Right lung (tissue), 5 donors: ENCODE measurements around the gene TOR1A. TPM values are rescaled to one million over a fixed set of nuclear protein-coding genes. Genes with fewer than 3 reads are reported as not detected.

Experiments
- DNase-seq, 2 donors: peaks; one replicate each; pipeline ENCODE4 v3.0.0-alpha.2; 2013
- polyA plus RNA-seq, 5 donors: library from polyadenylated mRNA; unstranded; fragments of 120-200 nt; gene quantifications; one replicate each; pipeline versions ENCODE4 v1.2.1 to v1.2.3, GENCODE V29; 2013; ENCODE audit warnings: inconsistent platforms in 1 of 5, low replicate concordance in 1 of 5; ENCODE audit not compliant: insufficient read length in 5 of 5, insufficient read depth in 1 of 5

TOR1A gene
- polyA plus RNA-seq, 5 donors = 38.1 to 44.4 (median 38.9) TPM

- no peak for DNase-seq
Measured at GRCh38 chr9:129857207-129857606, 33.3 kb upstream of the TOR1A start.

- DNase-seq = no peak
Measured at GRCh38 chr9:129854588-129855110, 30.7 kb upstream of the TOR1A start.

DNA sequence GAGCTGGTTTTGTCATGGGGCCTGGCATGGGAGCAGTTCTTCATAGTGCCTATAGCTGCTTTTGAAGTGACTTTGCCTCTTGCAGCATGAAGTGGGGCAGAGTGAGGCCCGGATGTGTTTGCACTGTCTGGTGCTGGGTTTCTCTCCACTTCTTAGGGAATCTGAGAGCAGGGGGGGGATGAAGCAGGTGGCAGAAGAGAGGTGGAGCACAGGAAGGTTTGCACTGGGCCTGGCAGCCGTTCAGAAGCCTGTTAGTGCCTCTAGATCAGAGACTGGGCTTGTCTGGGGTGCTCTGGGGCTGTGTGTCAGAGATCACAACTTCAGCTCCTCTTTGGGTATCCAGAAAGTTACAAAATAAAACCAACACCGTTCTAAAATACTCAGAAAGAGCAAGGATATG is 29.7 kb upstream of the TOR1A start:
- DNase-seq = no peak

GRCh38 chr9:129852579-129852978 is 28.6 kb upstream of the TOR1A start:
- DNase-seq = no peak

DNA sequence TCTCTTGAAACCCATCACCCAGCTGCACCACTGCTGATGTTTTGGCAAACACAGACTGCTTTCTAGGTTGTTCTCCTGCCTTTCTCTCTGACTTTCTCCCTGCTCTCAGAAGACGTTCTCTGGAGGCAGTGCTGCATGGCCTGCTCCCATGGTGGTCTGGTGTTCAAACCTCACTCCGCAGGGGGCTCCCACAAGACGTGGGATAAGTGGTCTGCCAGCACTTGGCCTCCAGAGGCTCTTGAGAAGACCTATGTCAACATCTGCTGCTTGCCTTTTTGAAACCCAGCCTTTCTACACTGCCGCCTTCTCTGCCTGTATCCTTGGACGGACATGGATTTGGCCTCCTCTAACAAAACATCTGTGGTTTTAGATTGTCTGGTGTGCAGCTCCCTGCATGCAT is 27.9 kb upstream of the TOR1A start:
- DNase-seq = no peak

DNA sequence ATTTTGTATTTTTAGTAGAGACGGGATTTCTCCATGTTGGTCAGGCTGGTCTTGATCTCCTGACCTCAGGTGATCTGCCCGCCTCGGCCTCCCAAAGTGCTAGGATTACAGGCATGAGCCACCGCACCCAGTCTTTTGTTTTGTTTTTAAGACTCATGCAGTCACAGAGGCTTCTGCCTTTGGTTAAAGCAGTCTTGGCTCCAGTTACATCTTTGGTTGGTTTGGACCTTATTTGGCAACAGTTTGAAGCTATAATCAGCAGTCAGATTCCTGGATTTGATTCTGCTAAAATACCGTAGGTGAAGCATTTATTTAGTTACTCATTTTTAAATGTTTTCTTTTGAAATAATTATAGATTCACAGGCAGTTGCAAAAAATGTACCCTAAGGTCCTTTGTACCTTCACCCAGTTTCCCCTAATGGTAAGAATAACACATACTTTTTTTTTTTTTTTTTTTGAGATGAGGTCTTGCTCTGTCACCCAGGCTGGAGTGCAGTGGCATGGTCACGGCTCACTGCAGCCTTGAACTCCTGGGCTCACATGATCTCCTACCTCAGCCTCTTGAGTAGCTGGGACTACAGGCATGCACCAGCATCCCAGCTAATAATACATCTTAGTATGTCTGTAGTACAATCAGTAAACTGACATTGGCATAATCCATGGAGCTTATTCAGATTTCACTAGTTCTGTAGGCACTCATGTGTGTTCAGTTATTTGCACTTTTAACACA is 27.1 kb upstream of the TOR1A start:
- no peak for DNase-seq

- DNase-seq = no peak
Measured at GRCh38 chr9:129849901-129850300, 26.0 kb upstream of the TOR1A start.

DNA sequence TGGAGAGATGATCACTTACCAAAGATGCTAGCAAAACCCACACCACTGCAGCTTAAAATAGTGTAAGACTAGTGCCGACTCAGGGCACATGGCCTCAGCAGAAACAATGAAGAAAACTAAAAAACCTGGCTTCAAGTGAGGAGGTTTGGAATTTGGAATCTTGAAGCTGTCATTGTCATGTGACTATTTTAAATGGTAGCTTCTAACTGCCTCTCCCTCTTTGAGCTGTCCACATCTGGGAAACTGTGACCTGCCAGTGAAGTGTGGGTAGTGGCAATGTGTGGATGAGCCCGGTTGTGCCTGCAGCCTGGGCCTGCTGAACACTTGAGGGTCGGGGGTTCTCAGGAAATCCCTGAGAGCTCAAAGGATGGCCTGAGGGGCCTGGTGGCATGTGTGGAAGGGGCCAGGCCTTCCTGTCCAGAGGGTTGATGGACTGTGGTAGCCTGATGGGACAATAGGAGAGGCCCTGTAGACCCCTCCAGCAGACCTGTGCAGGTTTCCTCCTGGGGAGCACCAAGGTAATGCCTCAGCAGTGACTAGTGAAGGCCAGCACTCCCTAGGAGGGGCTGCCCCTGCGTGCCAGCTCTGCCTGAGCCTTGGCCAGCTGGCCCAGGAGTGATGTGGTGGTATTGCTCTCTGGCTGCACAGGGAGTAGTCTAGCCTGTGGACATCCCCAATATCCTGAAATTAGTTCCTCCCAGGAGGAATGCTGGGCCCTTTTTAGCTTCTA is 24.9 kb upstream of the TOR1A start:
- no peak for DNase-seq

GRCh38 chr9:129845373-129845772 is 21.4 kb upstream of the TOR1A start:
- no peak for DNase-seq

DNA sequence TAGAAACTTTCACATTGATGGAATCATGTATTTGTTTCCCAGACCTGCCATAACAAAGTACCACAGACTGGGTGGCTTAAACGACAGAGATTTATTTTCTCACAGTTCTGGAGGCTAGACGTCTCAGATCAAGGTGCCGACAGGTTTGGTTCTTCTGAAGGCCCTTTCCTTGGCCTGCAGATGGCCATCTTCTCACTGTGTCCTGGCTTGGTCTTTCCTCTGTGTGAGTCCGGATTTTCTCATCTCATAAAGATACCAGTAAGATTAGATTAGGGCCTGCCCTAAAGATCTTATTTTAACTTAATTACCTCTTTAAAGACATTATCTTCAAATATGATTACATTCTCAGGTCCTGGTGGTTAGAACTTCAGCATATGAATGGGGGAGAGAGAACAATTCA is 17.1 kb upstream of the TOR1A start:
- DNase-seq = no peak

DNA sequence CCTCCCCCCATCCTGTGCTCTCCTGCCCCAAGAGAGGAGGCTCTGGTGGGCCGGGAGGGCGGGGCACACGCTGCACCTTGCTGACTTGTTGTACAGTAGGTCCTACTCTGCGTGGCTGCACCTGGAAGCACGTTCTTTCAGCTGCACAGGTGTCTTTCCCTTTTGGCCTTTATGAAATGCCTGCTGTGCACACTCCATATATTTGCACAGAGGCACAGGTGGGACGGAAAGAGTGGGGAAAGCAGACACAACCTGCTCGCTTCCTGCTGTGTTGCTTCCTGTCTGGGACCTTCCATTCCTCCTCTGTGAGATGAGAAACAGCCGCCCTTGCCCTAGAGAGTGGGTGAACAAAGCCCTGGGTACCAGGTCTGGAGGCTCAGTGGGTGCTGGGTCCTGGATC is 16.1 kb upstream of the TOR1A start:
- DNase-seq = no peak

DNA sequence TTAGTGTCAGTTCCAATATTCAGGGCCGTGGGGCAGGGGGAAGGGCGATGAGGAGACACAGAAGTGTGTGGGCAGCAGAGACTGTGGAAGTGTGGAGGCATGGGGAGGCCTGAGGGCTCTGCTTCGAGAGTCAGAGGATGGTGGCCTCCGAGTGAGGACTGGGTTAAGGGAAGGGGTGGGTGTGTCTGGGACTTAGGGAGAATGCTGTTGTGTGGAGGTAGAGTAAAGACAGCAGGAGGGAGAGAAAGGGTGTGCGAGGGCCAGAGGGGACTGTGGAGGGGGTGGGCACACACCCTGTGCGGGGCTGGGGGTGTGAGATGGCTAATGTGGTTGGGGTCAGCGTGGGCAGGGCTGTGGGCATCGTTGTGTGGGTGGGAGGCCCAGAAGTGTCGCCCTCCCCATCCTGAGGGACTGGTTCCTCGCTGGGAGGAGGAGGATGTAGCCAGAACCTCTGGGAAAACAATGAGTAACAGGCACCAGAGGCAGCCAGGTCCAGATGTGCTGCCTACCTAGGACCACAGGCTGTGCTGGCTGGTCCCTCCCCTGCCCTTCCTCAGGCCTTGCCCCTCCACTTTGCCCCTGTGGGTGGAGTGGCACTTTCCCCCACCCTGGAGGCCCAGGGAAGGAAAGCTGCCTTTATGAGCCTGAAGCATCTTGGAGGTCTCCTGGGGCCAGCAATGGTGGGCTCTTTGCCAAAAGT is 15.5 kb upstream of the TOR1A start:
- no peak for DNase-seq

DNA sequence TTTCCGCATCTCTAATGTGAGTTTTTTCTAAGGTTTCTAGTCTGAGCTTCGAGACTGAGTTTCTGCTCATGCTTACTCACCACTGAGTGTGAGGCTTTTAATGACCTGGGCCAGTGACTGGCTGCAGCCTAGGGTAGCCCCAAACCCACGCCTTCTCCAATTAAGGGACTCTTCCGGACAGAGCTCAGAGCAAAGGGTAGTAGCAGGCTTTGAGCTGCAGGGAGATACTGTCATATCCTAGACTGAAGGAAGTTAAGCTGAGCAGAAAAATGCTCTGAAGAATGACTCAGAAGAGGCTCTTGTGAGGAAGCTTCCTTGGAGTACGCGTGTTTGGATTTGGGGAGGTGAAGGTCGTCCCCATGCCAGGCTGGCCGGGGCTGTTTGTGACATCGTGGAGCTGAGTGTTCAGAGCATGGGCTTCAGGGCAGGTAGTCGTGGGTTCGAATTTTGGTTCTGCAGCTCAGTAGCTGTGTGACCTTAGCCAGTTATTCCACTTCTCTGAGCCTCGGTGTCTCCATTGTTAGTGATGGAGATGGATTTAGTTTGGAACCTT is 14.8 kb upstream of the TOR1A start:
- DNase-seq = no peak

GRCh38 chr9:129836311-129837007 is 12.5 kb upstream of the TOR1A start:
- no peak for DNase-seq

GRCh38 chr9:129835860-129836223 is 11.9 kb upstream of the TOR1A start:
- DNase-seq = no peak

GRCh38 chr9:129835128-129835859 is 11.4 kb upstream of the TOR1A start, which contains the start of the genes C9orf78 and USP20:
TSS of gene C9orf78 (minus strand) at chr9:129835275. CDS start at chr9:129835221, 54 bp downstream.
TSS of gene USP20 (plus strand) at chr9:129835458. CDS start at chr9:129852556, 17,098 bp downstream.
- peak; percentile 97 to 98 for DNase-seq

DNA sequence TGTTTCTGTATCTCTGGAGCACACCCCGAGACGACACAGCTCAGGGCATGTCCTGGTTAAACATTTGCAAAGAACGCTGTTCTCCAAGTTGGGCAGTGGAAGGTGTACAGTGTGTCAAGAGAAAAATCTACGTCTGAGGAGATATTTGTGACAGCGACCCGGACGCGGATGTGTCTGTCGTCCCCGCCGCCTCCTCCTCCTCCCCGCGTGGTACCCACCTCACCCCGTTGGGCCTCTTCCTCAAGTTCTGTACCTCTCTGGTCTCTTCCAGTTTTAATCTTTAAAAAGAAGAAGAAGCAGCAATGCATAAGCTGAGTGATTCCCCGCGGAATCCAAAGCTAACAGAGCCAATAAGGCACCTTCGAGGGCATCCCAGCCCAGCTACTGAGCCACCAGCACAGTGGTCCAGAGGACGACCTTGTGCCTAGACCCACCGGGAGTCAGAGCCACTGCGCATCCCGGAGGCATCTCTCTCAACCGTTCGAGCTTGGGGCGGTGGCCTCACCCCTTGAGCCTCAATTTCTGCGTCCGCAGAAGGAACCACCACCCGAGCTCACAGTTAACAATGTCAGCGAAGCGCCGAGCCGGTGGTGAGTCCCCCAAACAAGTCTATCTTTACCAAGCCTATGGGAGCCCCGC is 10.7 kb upstream of the TOR1A start:
- DNase-seq = no peak

DNA sequence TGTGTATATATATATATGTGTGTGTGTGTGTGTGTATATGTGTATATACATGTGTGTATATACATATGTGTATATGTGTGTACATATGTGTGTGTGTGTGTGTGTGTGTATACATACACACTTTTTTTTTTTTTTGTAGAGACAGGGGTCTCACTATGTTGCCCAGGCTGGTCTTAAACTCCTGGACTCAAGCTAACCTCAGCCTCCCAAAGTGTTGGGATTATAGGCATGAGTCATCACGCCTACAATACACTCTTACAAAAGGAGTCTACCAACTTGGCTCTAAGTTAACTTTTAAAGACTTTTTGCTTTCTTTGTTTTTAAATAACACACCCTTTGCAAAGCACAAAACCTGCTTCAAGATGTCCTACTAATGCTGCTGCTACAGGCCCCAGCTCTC is 9.0 kb upstream of the TOR1A start:
- no peak for DNase-seq

DNA sequence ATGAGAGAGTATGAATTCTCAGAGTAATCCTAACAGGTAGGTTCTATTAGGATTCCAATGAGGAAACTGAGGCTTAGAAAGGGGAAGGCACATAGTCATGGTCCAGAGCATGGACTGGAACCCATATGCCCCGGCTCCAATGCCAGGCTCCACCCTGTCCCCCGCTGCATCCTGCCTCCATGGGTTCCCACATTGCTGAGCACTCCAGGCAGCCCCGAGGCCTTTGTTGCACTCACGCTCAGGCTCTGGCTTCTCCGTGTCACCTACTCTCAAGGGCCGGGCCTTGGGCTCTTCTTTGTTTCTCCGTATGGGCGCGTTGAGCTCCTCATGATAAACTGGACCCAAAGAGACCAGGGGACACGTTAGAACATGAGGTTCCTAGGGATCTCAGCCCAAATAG is 5.0 kb upstream of the TOR1A start:
- DNase-seq = no peak

GRCh38 chr9:129828051-129828450 is 4.1 kb upstream of the TOR1A start:
- no peak for DNase-seq
